ENCODE data around the gene LINGO4. TPM values are rescaled to one million over a fixed set of nuclear protein-coding genes. Genes with fewer than 3 reads are reported as not detected.

LINGO4 gene
- total RNA-seq, 1 experiment from 2014 or later = not detected

DNA sequence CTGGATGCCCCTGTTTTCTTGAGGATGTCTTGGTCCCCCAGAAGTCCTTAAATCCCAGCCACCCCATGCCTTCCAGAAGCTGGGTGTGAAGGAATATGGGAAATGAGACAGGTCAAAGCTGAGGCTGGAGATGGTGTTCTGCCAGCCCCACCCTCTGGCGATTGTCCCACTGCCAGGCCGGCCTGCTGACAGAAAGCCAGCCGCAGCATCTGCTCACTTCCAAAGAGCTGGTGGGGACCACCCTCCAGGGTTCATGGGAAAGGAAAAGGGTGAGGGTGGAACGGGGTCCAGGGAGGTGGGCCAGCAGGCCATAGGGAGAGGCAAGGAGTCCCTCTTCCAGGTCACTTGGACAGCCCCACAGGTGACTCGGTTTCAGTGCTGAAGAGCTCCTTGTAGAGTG is 1.9 kb upstream of the LINGO4 start:
- no peak overlapping the region for H3K4me3 ChIP-seq (ENCODE audit: low read depth, low read length, poor library complexity, severe bottlenecking)
- no peak for TF ChIP-seq EZH2 (IDR thresholded peaks at IDR 0.05; ENCODE audit: borderline replicate concordance, low read depth, low read length, poor library complexity, severe bottlenecking)
- TF ChIP-seq, protein P1, sequence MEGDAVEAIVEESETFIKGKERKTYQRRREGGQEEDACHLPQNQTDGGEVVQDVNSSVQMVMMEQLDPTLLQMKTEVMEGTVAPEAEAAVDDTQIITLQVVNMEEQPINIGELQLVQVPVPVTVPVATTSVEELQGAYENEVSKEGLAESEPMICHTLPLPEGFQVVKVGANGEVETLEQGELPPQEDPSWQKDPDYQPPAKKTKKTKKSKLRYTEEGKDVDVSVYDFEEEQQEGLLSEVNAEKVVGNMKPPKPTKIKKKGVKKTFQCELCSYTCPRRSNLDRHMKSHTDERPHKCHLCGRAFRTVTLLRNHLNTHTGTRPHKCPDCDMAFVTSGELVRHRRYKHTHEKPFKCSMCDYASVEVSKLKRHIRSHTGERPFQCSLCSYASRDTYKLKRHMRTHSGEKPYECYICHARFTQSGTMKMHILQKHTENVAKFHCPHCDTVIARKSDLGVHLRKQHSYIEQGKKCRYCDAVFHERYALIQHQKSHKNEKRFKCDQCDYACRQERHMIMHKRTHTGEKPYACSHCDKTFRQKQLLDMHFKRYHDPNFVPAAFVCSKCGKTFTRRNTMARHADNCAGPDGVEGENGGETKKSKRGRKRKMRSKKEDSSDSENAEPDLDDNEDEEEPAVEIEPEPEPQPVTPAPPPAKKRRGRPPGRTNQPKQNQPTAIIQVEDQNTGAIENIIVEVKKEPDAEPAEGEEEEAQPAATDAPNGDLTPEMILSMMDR (conservative IDR thresholded peaks at IDR 0.05; ENCODE audit: low read depth, low read length) = no peak
- BruUV-seq (replicated peaks) = no TSS peak
- no peak for DNase-seq (ENCODE audit: low spot score)
- POLR2A ChIA-PET (ENCODE audit: low non-redundant PET) = no interaction called here
- no peak overlapping the region for H3K27ac ChIP-seq (ENCODE audit: low read depth, low read length, poor library complexity, severe bottlenecking)
- no peaks in the 10 kb centered on the region for H3K36me3 ChIP-seq (ENCODE audit: insufficient read depth, low read length, poor library complexity, severe bottlenecking)
- H3K4me1 ChIP-seq (ENCODE audit: insufficient read depth, low read length, poor library complexity, severe bottlenecking) = no peaks in the 10 kb centered on the region
- intact Hi-C loops (cut with micrococcal nuclease; ENCODE audit: unreplicated experiment) = no loop called here
- CTCF ChIA-PET = no interaction called here
- H3K9me3 ChIP-seq (ENCODE audit: low read depth, low read length, poor library complexity, severe bottlenecking) = no peaks in the 10 kb centered on the region
- peaks cover 49% of the 10 kb centered on the region for H3K27me3 ChIP-seq (replicated peaks; ENCODE audit: insufficient read depth, low read depth, low read length, poor library complexity)

DNA sequence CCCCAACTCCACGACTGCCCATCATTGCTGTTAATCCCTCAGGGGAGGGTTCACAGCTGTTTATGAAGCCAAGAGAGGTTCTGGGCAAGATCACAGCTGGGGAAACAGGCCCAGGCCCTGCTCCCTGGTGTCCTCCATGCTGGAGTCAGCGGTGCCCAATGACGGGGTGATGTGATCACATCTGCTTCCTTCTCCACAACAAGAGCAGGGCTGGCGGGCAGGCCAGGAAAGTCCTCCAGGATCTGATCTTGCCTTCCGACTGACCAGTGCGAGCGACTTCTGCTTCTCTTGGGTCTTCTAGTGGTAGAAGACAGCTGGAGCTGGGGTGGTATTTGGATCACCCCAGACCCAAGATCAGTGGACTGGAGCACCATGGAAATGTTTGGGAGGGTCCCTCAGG is 951 bp upstream of the LINGO4 start:
- BruUV-seq (replicated peaks) = no TSS peak
- Histone ChIP-seq H3K36me3 (ENCODE audit: insufficient read depth, low read length, poor library complexity, severe bottlenecking) (no peaks in the 10 kb centered on the region), H3K27me3 (replicated peaks; ENCODE audit: insufficient read depth, low read depth, low read length, poor library complexity) (peaks cover 58% of the 10 kb centered on the region), H3K4me3 (ENCODE audit: low read depth, low read length, poor library complexity, severe bottlenecking) (no peak overlapping the region), H3K9me3 (ENCODE audit: low read depth, low read length, poor library complexity, severe bottlenecking) (no peaks in the 10 kb centered on the region), H3K4me1 (ENCODE audit: insufficient read depth, low read length, poor library complexity, severe bottlenecking) (no peaks in the 10 kb centered on the region), H3K27ac (ENCODE audit: low read depth, low read length, poor library complexity, severe bottlenecking) (no peak overlapping the region)
- ChIA-PET CTCF (no interaction called here), POLR2A (ENCODE audit: low non-redundant PET) (no interaction called here)
- TF ChIP-seq EZH2 (IDR thresholded peaks at IDR 0.05; ENCODE audit: borderline replicate concordance, low read depth, low read length, poor library complexity, severe bottlenecking) = no peak
- TF ChIP-seq, protein P1 (conservative IDR thresholded peaks at IDR 0.05; ENCODE audit: low read depth, low read length) = no peak
- intact Hi-C loops (cut with micrococcal nuclease; ENCODE audit: unreplicated experiment) = no loop called here
- DNase-seq (ENCODE audit: low spot score) = no peak

DNA sequence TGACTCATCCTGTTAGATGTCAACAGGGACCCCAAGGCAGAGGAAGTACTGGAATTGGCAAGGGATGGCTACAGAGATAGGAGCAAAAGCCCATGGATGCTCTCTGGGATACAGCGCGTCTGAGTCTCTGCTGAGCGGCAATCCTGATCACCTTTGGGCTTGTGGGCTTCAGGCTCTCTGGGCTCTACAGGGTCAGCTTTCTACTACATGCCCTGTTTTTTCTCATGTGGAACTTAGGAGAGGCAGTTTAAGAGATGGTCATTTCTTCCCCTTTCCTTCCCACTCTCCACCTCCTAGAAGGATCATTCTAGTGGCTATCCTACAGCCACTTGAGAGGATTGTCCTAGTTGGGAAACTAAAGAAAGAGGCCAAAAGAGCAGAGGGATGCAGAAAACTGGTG is 1.3 kb downstream of the LINGO4 start:
- intact Hi-C loops (cut with micrococcal nuclease; ENCODE audit: unreplicated experiment) = no loop called here
- H3K4me3 ChIP-seq (ENCODE audit: low read depth, low read length, poor library complexity, severe bottlenecking) = no peak overlapping the region
- no peaks in the 10 kb centered on the region for H3K4me1 ChIP-seq (ENCODE audit: insufficient read depth, low read length, poor library complexity, severe bottlenecking)
- H3K36me3 ChIP-seq (ENCODE audit: insufficient read depth, low read length, poor library complexity, severe bottlenecking) = no peaks in the 10 kb centered on the region
- CTCF ChIA-PET = no interaction called here
- no peak overlapping the region for H3K27ac ChIP-seq (ENCODE audit: low read depth, low read length, poor library complexity, severe bottlenecking)
- no peaks in the 10 kb centered on the region for H3K9me3 ChIP-seq (ENCODE audit: low read depth, low read length, poor library complexity, severe bottlenecking)
- H3K27me3 ChIP-seq (replicated peaks; ENCODE audit: insufficient read depth, low read depth, low read length, poor library complexity) = peaks cover 81% of the 10 kb centered on the region
- no peak for DNase-seq (ENCODE audit: low spot score)
- POLR2A ChIA-PET (ENCODE audit: low non-redundant PET) = no interaction called here
- TF ChIP-seq, protein P1 (conservative IDR thresholded peaks at IDR 0.05; ENCODE audit: low read depth, low read length) = no peak
- no peak for TF ChIP-seq EZH2 (IDR thresholded peaks at IDR 0.05; ENCODE audit: borderline replicate concordance, low read depth, low read length, poor library complexity, severe bottlenecking)
- BruUV-seq (replicated peaks) = no TSS peak
